MCF 10A (cell line): ENCODE data around the gene TH. TPM values are rescaled to one million over a fixed set of nuclear protein-coding genes. Genes with fewer than 3 reads are reported as not detected.

Experiments
- BruUV-seq: library from RNA; stranded (reverse); fragments of 400-500 nt; replicated peaks from 2 replicates; lab custom pipeline; 2021; lab: Mats Ljungman, UMichigan
- CTCF ChIA-PET: fragments of 300-600 bp; sonication (Branson Sonifier 250); formaldehyde crosslinking; extraction: SDS; loops from one replicate; lab custom pipeline; 2021; ENCODE audit warnings: antibody characterized with exemption, inconsistent platforms; lab: Yijun Ruan, JAX
- POLR2A ChIA-PET: fragments of 300-600, 350-650 bp; sonication (Branson Sonifier 250); formaldehyde crosslinking; extraction: SDS; loops from one replicate; lab custom pipeline; 2020; ENCODE audit warnings: antibody characterized with exemption, inconsistent platforms; lab: Yijun Ruan, JAX
- DNase-seq: peaks from one replicate; pipeline ENCODE4 v3.0.0-alpha.2; 2018; ENCODE audit not compliant: unreplicated experiment
- H3K27ac Mint-ChIP-seq: one replicate; pipeline ENCODE4 v1.8.0; 2022; ENCODE audit warnings: mild to moderate bottlenecking, low read depth, mixed read lengths; ENCODE audit not compliant: unreplicated experiment
- H3K27me3 Mint-ChIP-seq: one replicate; pipeline ENCODE4 v1.8.0; 2022; ENCODE audit warnings: mixed read lengths; ENCODE audit not compliant: insufficient read depth, unreplicated experiment
- H3K36me3 Mint-ChIP-seq: one replicate; pipeline ENCODE4 v1.8.0; 2022; ENCODE audit warnings: mild to moderate bottlenecking, moderate library complexity, mixed read lengths; ENCODE audit not compliant: insufficient read depth, unreplicated experiment
- H3K4me1 Mint-ChIP-seq: one replicate; pipeline ENCODE4 v1.8.0; 2022; ENCODE audit warnings: mixed read lengths; ENCODE audit not compliant: insufficient read depth, unreplicated experiment
- H3K4me3 Mint-ChIP-seq: one replicate; pipeline ENCODE4 v1.8.0; 2022; ENCODE audit warnings: mild to moderate bottlenecking, moderate library complexity, mixed read lengths; ENCODE audit not compliant: unreplicated experiment
- H3K9me3 Mint-ChIP-seq: one replicate; pipeline ENCODE4 v1.8.0; 2022; ENCODE audit warnings: mixed read lengths; ENCODE audit not compliant: unreplicated experiment
- CTCF ChIP-seq: fragments of 200-600 bp; IDR thresholded peaks from one replicate; pipeline ENCODE4 v1.8.0; 2022; ENCODE audit warnings: antibody characterized with exemption, mild to moderate bottlenecking; ENCODE audit not compliant: unreplicated experiment
- intact Hi-C: fragments of 100-400 bp; cut with micrococcal nuclease; formaldehyde crosslinking; loops from 2 replicates; pipeline ENCODE4 v1.14.1; 2022
- total RNA-seq: library from RNA; stranded (reverse); gene quantifications from 2 replicates; pipeline ENCODE4 v1.2.3, GENCODE V29; 2022

TH gene
- total RNA-seq, 1 experiment from 2014 or later = 1.1 TPM

GRCh38 chr11:2207773-2208621, 36.4 kb upstream of the TH start:
- H3K9me3 Mint-ChIP-seq = no peaks in the 10 kb centered on the region
- CTCF ChIA-PET = interaction anchor here (0.8 to 1.3 kb wide), 8 partner anchors 14 to 324 kb away, joined by 3 to 7 read pairs (median 4); no protein-coding TSS in a partner anchor
- no peak for DNase-seq
- intact Hi-C loops = no loop called here
- H3K27me3 Mint-ChIP-seq = no peaks in the 10 kb centered on the region
- peaks cover 6% of the 10 kb centered on the region for H3K4me1 Mint-ChIP-seq
- no TSS peak for BruUV-seq
- POLR2A ChIA-PET = interaction anchor here (0.7 kb wide), 2 partner anchors 52 to 108 kb away, joined by 3 read pairs; no protein-coding TSS in a partner anchor
- H3K27ac Mint-ChIP-seq = no peak overlapping the region
- TF ChIP-seq CTCF = no peak
- H3K4me3 Mint-ChIP-seq = no peak overlapping the region
- no peaks in the 10 kb centered on the region for H3K36me3 Mint-ChIP-seq

DNA sequence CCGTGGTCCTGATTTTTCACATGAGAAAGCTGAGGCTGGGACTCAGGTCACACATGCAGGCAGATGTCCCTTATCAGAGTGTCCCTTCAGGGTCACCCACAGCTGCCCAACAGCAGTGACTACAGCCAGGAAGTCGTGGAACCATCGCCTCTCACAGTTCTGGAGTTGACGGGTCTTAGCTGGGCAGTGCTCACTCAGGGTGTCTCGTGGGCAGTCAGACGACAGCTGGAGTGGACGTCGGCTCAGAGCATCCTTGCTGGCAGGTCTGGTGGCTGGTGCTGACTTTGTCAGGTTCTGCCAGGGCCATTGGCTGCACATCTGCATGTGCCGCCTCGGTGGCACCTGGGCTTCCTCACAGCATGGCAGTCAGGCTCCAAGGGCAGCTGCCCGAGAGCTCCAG, 35.6 kb upstream of the TH start:
- Mint-ChIP-seq H3K36me3 (no peaks in the 10 kb centered on the region), H3K9me3 (no peaks in the 10 kb centered on the region), H3K27ac (no peak overlapping the region), H3K4me3 (no peak overlapping the region), H3K27me3 (no peaks in the 10 kb centered on the region), H3K4me1 (peaks cover 10% of the 10 kb centered on the region)
- TF ChIP-seq CTCF = no peak
- intact Hi-C loops = no loop called here
- CTCF ChIA-PET = interaction anchor here (0.6 to 1.0 kb wide), 4 partner anchors 13 to 99 kb away, joined by 3 to 4 read pairs (median 4); no protein-coding TSS in a partner anchor
- POLR2A ChIA-PET = no interaction called here
- no TSS peak for BruUV-seq
- no peak for DNase-seq

DNA sequence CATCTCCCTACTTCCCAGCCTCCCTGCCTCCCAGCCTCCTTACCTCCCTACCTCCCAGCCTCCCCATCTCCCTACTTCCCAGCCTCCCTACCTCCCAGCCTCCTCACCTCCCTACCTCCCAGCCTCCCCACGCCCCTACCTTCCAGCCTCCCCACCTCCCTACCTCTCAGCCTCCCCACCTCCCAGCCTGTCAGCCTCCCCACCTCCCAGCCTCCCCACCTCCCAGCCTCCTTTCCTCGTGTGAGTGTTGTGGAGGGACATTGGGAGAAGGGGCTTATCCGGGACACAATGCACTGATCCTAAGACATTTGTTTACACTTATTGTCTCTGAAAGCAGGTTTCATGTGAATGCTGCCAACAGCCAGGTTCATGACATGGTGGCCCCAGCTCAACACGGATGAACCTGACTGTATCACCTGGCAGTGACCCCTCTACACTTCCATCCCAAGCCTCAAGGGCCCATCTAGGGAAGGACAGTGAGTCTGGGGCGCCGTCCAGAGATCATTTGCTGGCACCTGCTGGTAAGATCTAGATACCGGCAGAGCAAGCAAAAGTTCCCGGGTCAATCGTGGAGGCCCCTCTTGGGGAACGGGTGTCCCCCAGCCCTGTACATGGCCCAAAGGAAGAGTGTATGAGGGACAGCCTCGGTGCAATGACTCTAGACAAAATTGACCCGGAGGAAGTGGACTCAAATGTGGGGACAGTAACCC, 34.5 kb upstream of the TH start:
- Mint-ChIP-seq H3K27me3 (no peaks in the 10 kb centered on the region), H3K9me3 (peaks cover 3% of the 10 kb centered on the region), H3K4me3 (no peak overlapping the region), H3K27ac (no peak overlapping the region), H3K4me1 (peaks cover 12% of the 10 kb centered on the region), H3K36me3 (no peaks in the 10 kb centered on the region)
- BruUV-seq = no TSS peak
- CTCF ChIA-PET = interaction anchor here (0.6 to 0.8 kb wide), 2 partner anchors 8 to 43 kb away, joined by 3 to 4 read pairs; no protein-coding TSS in a partner anchor
- POLR2A ChIA-PET = no interaction called here
- intact Hi-C loops = no loop called here
- DNase-seq = no peak
- TF ChIP-seq CTCF = no peak

DNA sequence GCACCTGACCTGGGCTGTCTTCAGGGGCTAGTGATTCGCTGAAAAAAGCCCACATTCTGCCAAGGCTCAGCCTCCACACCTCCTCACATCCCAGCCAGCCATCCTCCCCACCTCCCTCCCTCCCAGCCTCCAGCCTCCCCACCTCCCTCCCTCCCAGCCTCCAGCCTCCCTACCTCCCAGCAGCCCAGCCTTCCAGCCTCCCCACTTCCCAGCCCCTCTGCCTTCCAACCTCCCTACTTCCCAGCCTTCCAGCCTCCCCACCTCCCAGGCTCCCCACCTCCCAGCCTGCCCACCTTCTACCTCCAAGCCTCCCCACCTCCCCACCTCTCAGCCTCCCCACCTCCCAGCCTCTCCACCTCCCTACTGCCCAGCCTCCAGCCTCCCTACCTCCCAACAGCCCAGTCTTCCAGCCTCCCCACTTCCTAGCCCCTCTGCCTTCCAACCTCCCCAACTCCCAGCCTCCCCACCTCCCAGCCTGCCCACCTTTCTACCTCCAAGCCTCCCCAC, 33.7 kb upstream of the TH start:
- peaks cover 8% of the 10 kb centered on the region for H3K9me3 Mint-ChIP-seq
- no peaks in the 10 kb centered on the region for H3K36me3 Mint-ChIP-seq
- peaks cover 12% of the 10 kb centered on the region for H3K4me1 Mint-ChIP-seq
- intact Hi-C loops = no loop called here
- ChIA-PET POLR2A (no interaction called here), CTCF (no interaction called here)
- no peak overlapping the region for H3K27ac Mint-ChIP-seq
- DNase-seq = no peak
- BruUV-seq = no TSS peak
- no peaks in the 10 kb centered on the region for H3K27me3 Mint-ChIP-seq
- no peak for TF ChIP-seq CTCF
- no peak overlapping the region for H3K4me3 Mint-ChIP-seq
